ENCODE results near the gene CAMTA1.

GRCh38 chr1:6805004-6805416, 19.8 kb downstream of the CAMTA1 start:
- TF ChIP-seq CTCF (IDR thresholded peaks at IDR 0.05): no peak
- no peak for TF ChIP-seq POLR2A (IDR thresholded peaks at IDR 0.05)
- no peak for TF ChIP-seq EP300 (IDR thresholded peaks at IDR 0.05)
